Osteocyte (in vitro differentiated cells): ENCODE data around the gene CD1E. TPM values are rescaled to one million over a fixed set of nuclear protein-coding genes. Genes with fewer than 3 reads are reported as not detected.

Experiments used
- DNase-seq: peaks from one replicate; pipeline ENCODE4 v3.0.0; 2021; ENCODE audit warnings: mixed read lengths; ENCODE audit not compliant: unreplicated experiment; ENCODE audit errors: extremely low spot score
- H3K27ac Mint-ChIP-seq: one replicate; pipeline ENCODE4 v1.8.0; 2021; ENCODE audit warnings: mild to moderate bottlenecking, mixed read lengths; ENCODE audit not compliant: unreplicated experiment
- H3K27me3 Mint-ChIP-seq: one replicate; pipeline ENCODE4 v1.8.0; 2021; ENCODE audit warnings: mixed read lengths; ENCODE audit not compliant: unreplicated experiment
- H3K36me3 Mint-ChIP-seq: one replicate; pipeline ENCODE4 v1.8.0; 2021; ENCODE audit warnings: mixed read lengths; ENCODE audit not compliant: unreplicated experiment
- H3K4me1 Mint-ChIP-seq: one replicate; pipeline ENCODE4 v1.8.0; 2021; ENCODE audit warnings: mixed read lengths; ENCODE audit not compliant: unreplicated experiment
- H3K4me3 Mint-ChIP-seq: one replicate; pipeline ENCODE4 v1.8.0; 2021; ENCODE audit warnings: mild to moderate bottlenecking, moderate library complexity, mixed read lengths; ENCODE audit not compliant: unreplicated experiment
- H3K9me3 Mint-ChIP-seq: one replicate; pipeline ENCODE4 v1.8.0; 2021; ENCODE audit warnings: mixed read lengths; ENCODE audit not compliant: unreplicated experiment
- CTCF ChIP-seq: fragments of 200-600 bp; sonication (generic); IDR thresholded peaks from 2 replicates; pipeline ENCODE4 v1.5.0; 2021; ENCODE audit warnings: antibody characterized with exemption, mild to moderate bottlenecking, moderate library complexity
- total RNA-seq: library from RNA; stranded (reverse); gene quantifications from 2 replicates; pipeline ENCODE4 v1.2.1, GENCODE V29; 2021

The CD1E gene
- total RNA-seq, 1 donor from 2014 or later: not detected

- no peaks in the 10 kb centered on the region for H3K9me3 Mint-ChIP-seq
- no peak for TF ChIP-seq CTCF
- no peaks in the 10 kb centered on the region for H3K36me3 Mint-ChIP-seq
- H3K4me1 Mint-ChIP-seq: no peaks in the 10 kb centered on the region
- H3K4me3 Mint-ChIP-seq: no peak overlapping the region
- no peaks in the 10 kb centered on the region for H3K27me3 Mint-ChIP-seq
- H3K27ac Mint-ChIP-seq: no peak overlapping the region
- no peak for DNase-seq
These were observed 47.2 kb downstream of the CD1E start for GRCh38 chr1:158400871-158401270.

- DNase-seq: no peak
- no peak overlapping the region for H3K27ac Mint-ChIP-seq
- no peaks in the 10 kb centered on the region for H3K36me3 Mint-ChIP-seq
- H3K9me3 Mint-ChIP-seq: no peaks in the 10 kb centered on the region
- H3K4me1 Mint-ChIP-seq: no peaks in the 10 kb centered on the region
- H3K27me3 Mint-ChIP-seq: no peaks in the 10 kb centered on the region
- no peak for TF ChIP-seq CTCF
- H3K4me3 Mint-ChIP-seq: no peak overlapping the region
These were observed 53.4 kb downstream of the CD1E start for GRCh38 chr1:158407092-158407491.

Other genes with a start within 250 kb of the CD1E start
- gene CD1D, start 173.0 kb upstream of the CD1E start, total RNA-seq: not detected in 2 replicates
- gene CD1A, start 99.5 kb upstream of the CD1E start, total RNA-seq: not detected in 2 replicates
- gene CD1C, start 64.0 kb upstream of the CD1E start, total RNA-seq: not detected in 2 replicates
- not detected in 2 replicates for gene CD1B, start 22.4 kb upstream of the CD1E start, total RNA-seq
- gene OR10T2, start 45.6 kb downstream of the CD1E start, total RNA-seq: not detected in 2 replicates
- not detected in 2 replicates for gene OR10K2, start 72.3 kb downstream of the CD1E start, total RNA-seq
- not detected in 2 replicates for gene OR10K1, start 107.9 kb downstream of the CD1E start, total RNA-seq
- not detected in 2 replicates for gene OR10R2, start 118.3 kb downstream of the CD1E start, total RNA-seq
- gene OR6Y1, start 200.5 kb downstream of the CD1E start, total RNA-seq: not detected in 2 replicates
- not detected in 2 replicates for gene OR6P1, start 216.7 kb downstream of the CD1E start, total RNA-seq
- not detected in 2 replicates for gene OR10X1, start 226.0 kb downstream of the CD1E start, total RNA-seq